MM.1S (cell line): ENCODE results near the gene PRKCB.

Experiments used
- CTCF ChIP-seq: fragments of 300-600 bp; sonication (generic); IDR thresholded peaks from 2 replicates; pipeline ENCODE4 v1.5.1; 2016; ENCODE audit warnings: antibody characterized with exemption, low read length, mixed read lengths
- EZH2 ChIP-seq: fragments of 300-600 bp; sonication (generic); optimal IDR thresholded peaks from 2 replicates; pipeline ENCODE3; 2017; ENCODE audit warnings: low read depth, mild to moderate bottlenecking, antibody characterized with exemption, low read length, mixed read lengths
- EZH2phosphoT487 ChIP-seq: fragments of 300-600 bp; sonication (generic); IDR thresholded peaks from 2 replicates; pipeline ENCODE4 v1.6.1; 2018; ENCODE audit warnings: antibody characterized with exemption, low read length

GRCh38 chr16:24022797-24023196, 187.0 kb downstream of the PRKCB start:
- TF ChIP-seq EZH2 (no peak), CTCF (no peak), EZH2phosphoT487 (no peak)
